Calu3 (cell line): Measurements from ENCODE around the gene PFKFB4. TPM values are rescaled to one million over a fixed set of nuclear protein-coding genes. Genes with fewer than 3 reads are reported as not detected.
A peak's percentile ranks its signal among the peaks of the same experiment; 100 is the strongest.

Experiments used
- BruUV-seq: library from RNA; stranded (reverse); fragments of 400-500 nt; replicated peaks from 2 replicates; lab custom pipeline; 2021; lab: Mats Ljungman, UMichigan
- CTCF ChIA-PET: fragments of 300-600 bp; sonication (Branson Sonifier 250); formaldehyde crosslinking; loops from one replicate; lab custom pipeline; 2022; ENCODE audit warnings: antibody characterized with exemption; lab: Charles Lee
- DNase-seq: peaks from one replicate; pipeline ENCODE4 v3.0.0; 2022
- H3K27ac Mint-ChIP-seq: one replicate; pipeline ENCODE4 v1.8.0; 2022; ENCODE audit warnings: mixed read lengths; ENCODE audit not compliant: unreplicated experiment
- H3K27me3 Mint-ChIP-seq: one replicate; pipeline ENCODE4 v1.8.0; 2022; ENCODE audit warnings: mixed read lengths; ENCODE audit not compliant: unreplicated experiment
- H3K36me3 Mint-ChIP-seq: one replicate; pipeline ENCODE4 v1.8.0; 2022; ENCODE audit warnings: mild to moderate bottlenecking, moderate library complexity, mixed read lengths; ENCODE audit not compliant: insufficient read depth, unreplicated experiment
- H3K4me1 Mint-ChIP-seq: one replicate; pipeline ENCODE4 v1.8.0; 2022; ENCODE audit warnings: mild to moderate bottlenecking, low read depth, mixed read lengths; ENCODE audit not compliant: unreplicated experiment
- H3K4me3 Mint-ChIP-seq: one replicate; pipeline ENCODE4 v1.8.0; 2022; ENCODE audit warnings: mild to moderate bottlenecking, low read depth, moderate library complexity, mixed read lengths; ENCODE audit not compliant: unreplicated experiment
- H3K9me3 Mint-ChIP-seq: one replicate; pipeline ENCODE4 v1.8.0; 2022; ENCODE audit warnings: low read depth, mixed read lengths; ENCODE audit not compliant: unreplicated experiment
- intact Hi-C: fragments of 100-400 bp; cut with micrococcal nuclease; formaldehyde crosslinking; loops from one replicate; pipeline ENCODE4 v1.10.0; 2022; ENCODE audit not compliant: unreplicated experiment
- total RNA-seq: library from RNA; stranded (reverse); gene quantifications from 2 replicates; pipeline ENCODE4 v1.2.3, GENCODE V29; 2022
- TF ChIP-seq, protein P1 (sequence below): fragments of 200-600 bp; IDR thresholded peaks from one replicate; pipeline ENCODE4 v1.8.0; 2022; ENCODE audit warnings: antibody characterized with exemption; ENCODE audit not compliant: unreplicated experiment

Gene PFKFB4
- total RNA-seq, 1 experiment from 2014 or later = 5.1 TPM

DNA sequence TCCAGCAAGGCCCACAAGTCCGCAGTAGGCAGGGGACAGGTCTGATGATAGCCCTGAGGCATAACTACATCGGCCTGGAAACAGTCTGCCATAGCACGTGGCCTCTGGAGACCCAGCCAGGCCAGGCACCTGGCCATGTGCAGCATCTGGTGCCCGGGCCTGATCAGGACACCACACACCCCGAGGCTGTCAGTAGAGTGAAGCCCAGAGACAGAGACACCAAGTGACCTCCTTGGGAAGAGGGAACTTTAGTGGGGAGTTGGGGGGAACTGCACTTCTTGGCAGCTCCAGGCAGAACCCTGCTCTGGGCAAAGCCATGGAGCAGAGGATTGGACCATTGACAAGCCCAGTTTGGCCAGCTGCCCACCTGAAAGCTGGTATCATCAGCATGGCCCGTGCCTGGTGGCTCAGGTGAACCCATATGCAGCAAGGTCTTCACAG, 53.9 kb downstream of the PFKFB4 start:
- Mint-ChIP-seq H3K27ac (no peak overlapping the region), H3K9me3 (peaks cover 2% of the 10 kb centered on the region), H3K36me3 (peaks cover 21% of the 10 kb centered on the region), H3K4me3 (peak overlapping the region; percentile 68), H3K27me3 (no peaks in the 10 kb centered on the region), H3K4me1 (no peaks in the 10 kb centered on the region)
- TF ChIP-seq, protein P1, sequence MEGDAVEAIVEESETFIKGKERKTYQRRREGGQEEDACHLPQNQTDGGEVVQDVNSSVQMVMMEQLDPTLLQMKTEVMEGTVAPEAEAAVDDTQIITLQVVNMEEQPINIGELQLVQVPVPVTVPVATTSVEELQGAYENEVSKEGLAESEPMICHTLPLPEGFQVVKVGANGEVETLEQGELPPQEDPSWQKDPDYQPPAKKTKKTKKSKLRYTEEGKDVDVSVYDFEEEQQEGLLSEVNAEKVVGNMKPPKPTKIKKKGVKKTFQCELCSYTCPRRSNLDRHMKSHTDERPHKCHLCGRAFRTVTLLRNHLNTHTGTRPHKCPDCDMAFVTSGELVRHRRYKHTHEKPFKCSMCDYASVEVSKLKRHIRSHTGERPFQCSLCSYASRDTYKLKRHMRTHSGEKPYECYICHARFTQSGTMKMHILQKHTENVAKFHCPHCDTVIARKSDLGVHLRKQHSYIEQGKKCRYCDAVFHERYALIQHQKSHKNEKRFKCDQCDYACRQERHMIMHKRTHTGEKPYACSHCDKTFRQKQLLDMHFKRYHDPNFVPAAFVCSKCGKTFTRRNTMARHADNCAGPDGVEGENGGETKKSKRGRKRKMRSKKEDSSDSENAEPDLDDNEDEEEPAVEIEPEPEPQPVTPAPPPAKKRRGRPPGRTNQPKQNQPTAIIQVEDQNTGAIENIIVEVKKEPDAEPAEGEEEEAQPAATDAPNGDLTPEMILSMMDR = no peak
- CTCF ChIA-PET = no interaction called here
- no peak for DNase-seq
- intact Hi-C loops = no loop called here
- BruUV-seq = no TSS peak

DNA sequence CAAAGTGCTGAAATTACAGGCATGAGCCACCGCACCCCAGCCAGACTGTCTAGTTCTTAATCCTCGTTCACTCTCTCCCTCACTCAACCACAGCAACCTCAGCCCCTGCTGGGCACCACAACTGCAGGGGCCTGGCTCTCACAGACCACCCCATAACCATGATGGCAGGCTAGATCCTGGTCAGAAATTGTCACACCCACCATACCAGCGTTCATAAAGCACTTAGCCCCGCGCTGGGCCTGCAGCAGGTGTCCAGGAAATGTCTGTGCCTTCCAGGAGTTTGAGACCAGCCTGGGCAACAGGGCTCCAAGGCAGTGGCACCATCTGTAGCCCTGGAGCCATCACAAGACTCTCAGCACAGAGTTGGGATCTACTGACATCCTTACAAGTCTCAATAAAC, 54.5 kb downstream of the PFKFB4 start:
- CTCF ChIA-PET = no interaction called here
- no TSS peak for BruUV-seq
- Mint-ChIP-seq H3K4me3 (no peak overlapping the region), H3K27ac (no peak overlapping the region), H3K4me1 (no peaks in the 10 kb centered on the region), H3K27me3 (no peaks in the 10 kb centered on the region), H3K9me3 (peaks cover 2% of the 10 kb centered on the region), H3K36me3 (peaks cover 19% of the 10 kb centered on the region)
- no peak for DNase-seq
- intact Hi-C loops = no loop called here
- TF ChIP-seq, protein P1 = no peak

GRCh38 chr3:48501196-48501595, 55.4 kb downstream of the PFKFB4 start:
- no peaks in the 10 kb centered on the region for H3K27me3 Mint-ChIP-seq
- intact Hi-C loops = no loop called here
- H3K9me3 Mint-ChIP-seq = peaks cover 2% of the 10 kb centered on the region
- BruUV-seq = no TSS peak
- no peaks in the 10 kb centered on the region for H3K4me1 Mint-ChIP-seq
- no peak overlapping the region for H3K27ac Mint-ChIP-seq
- TF ChIP-seq, protein P1 = no peak
- CTCF ChIA-PET = interaction anchor here (1.0 to 1.4 kb wide), 2 partner anchors 13 to 65 kb away, joined by 4 read pairs; no protein-coding TSS in a partner anchor
- no peak overlapping the region for H3K4me3 Mint-ChIP-seq
- DNase-seq = no peak
- peaks cover 19% of the 10 kb centered on the region for H3K36me3 Mint-ChIP-seq

GRCh38 chr3:48500656-48501055, 55.9 kb downstream of the PFKFB4 start:
- Mint-ChIP-seq H3K4me1 (no peaks in the 10 kb centered on the region), H3K9me3 (peaks cover 2% of the 10 kb centered on the region), H3K36me3 (peaks cover 19% of the 10 kb centered on the region), H3K4me3 (no peak overlapping the region), H3K27ac (no peak overlapping the region), H3K27me3 (no peaks in the 10 kb centered on the region)
- intact Hi-C loops = no loop called here
- no TSS peak for BruUV-seq
- CTCF ChIA-PET = interaction anchor here (0.6 to 1.4 kb wide), 3 partner anchors 13 to 65 kb away, joined by 4 read pairs; no protein-coding TSS in a partner anchor
- no peak for DNase-seq
- TF ChIP-seq, protein P1 = no peak
